Measurements from ENCODE around the gene CUTA.

The CUTA gene

GRCh38 chr6:33414592-33415271, 3.2 kb downstream of the CUTA start:
- H3K79me2 ChIP-seq (ENCODE audit: insufficient read depth, low read length): peaks cover 63% of the 10 kb centered on the region
- TF ChIP-seq EZH2 (IDR thresholded peaks at IDR 0.05; ENCODE audit: borderline replicate concordance, low read depth, low read length, severe bottlenecking) (no peak), CTCF (IDR thresholded peaks at IDR 0.05; ENCODE audit: borderline replicate concordance, extremely low read depth, low read length, poor library complexity, severe bottlenecking) (peak; percentile 56)
- no peaks in the 10 kb centered on the region for H3K27me3 ChIP-seq (ENCODE audit: insufficient read depth, low read length, poor library complexity)
- no peak overlapping the region for H2AFZ ChIP-seq (ENCODE audit: low read depth, low read length)
- no peak overlapping the region for H3K9ac ChIP-seq (ENCODE audit: low read depth, low read length)
- no peaks in the 10 kb centered on the region for H3K9me3 ChIP-seq (ENCODE audit: insufficient read depth, low read length, severe bottlenecking)
- ATAC-seq (ENCODE audit: insufficient read depth, low read depth) (no peak), DNase-seq (no peak)
- peaks cover 46% of the 10 kb centered on the region for H3K36me3 ChIP-seq (ENCODE audit: insufficient read depth, low read length)
- H3K4me3 ChIP-seq (ENCODE audit: low read depth in 1 of 2, low read length in 2 of 2): no peak overlapping the region
- no peak overlapping the region for H3K27ac ChIP-seq (ENCODE audit: low read length)
- peaks cover 74% of the 10 kb centered on the region for H3K4me1 ChIP-seq (ENCODE audit: insufficient read depth, low read length)
- H3K4me2 ChIP-seq (ENCODE audit: insufficient read depth, low read length): no peak overlapping the region
- H4K20me1 ChIP-seq (ENCODE audit: insufficient read depth, low read length): peaks cover 29% of the 10 kb centered on the region; the same call in 1 of the 2 replicates

GRCh38 chr6:33413241-33414120, 4.4 kb downstream of the CUTA start:
- H2AFZ ChIP-seq (ENCODE audit: low read depth, low read length): no peak overlapping the region
- peaks cover 57% of the 10 kb centered on the region for H3K79me2 ChIP-seq (ENCODE audit: insufficient read depth, low read length)
- no peak overlapping the region for H3K4me3 ChIP-seq (ENCODE audit: low read depth in 1 of 2, low read length in 2 of 2)
- peaks cover 46% of the 10 kb centered on the region for H3K36me3 ChIP-seq (ENCODE audit: insufficient read depth, low read length)
- DNase-seq: no peak
- TF ChIP-seq CTCF (IDR thresholded peaks at IDR 0.05; ENCODE audit: borderline replicate concordance, extremely low read depth, low read length, poor library complexity, severe bottlenecking) (no peak), EZH2 (IDR thresholded peaks at IDR 0.05; ENCODE audit: borderline replicate concordance, low read depth, low read length, severe bottlenecking) (no peak)
- H3K4me1 ChIP-seq (ENCODE audit: insufficient read depth, low read length): peaks cover 68% of the 10 kb centered on the region
- no peak overlapping the region for H3K9ac ChIP-seq (ENCODE audit: low read depth, low read length)
- no peaks in the 10 kb centered on the region for H3K27me3 ChIP-seq (ENCODE audit: insufficient read depth, low read length, poor library complexity)
- no peaks in the 10 kb centered on the region for H3K9me3 ChIP-seq (ENCODE audit: insufficient read depth, low read length, severe bottlenecking)
- ATAC-seq (ENCODE audit: insufficient read depth, low read depth): no peak
- H3K4me2 ChIP-seq (ENCODE audit: insufficient read depth, low read length): peak overlapping the region; percentile 70
- H3K27ac ChIP-seq (ENCODE audit: low read length): no peak overlapping the region
- peaks cover 29% of the 10 kb centered on the region; the same call in 1 of the 2 replicates for H4K20me1 ChIP-seq (ENCODE audit: insufficient read depth, low read length)

GRCh38 chr6:33412140-33413009, 5.5 kb downstream of the CUTA start:
- H3K4me3 ChIP-seq (ENCODE audit: low read depth in 1 of 2, low read length in 2 of 2): no peak overlapping the region
- H3K27ac ChIP-seq (ENCODE audit: low read length): no peak overlapping the region
- no peak for TF ChIP-seq CTCF (IDR thresholded peaks at IDR 0.05; ENCODE audit: borderline replicate concordance, extremely low read depth, low read length, poor library complexity, severe bottlenecking)
- no peak for TF ChIP-seq EZH2 (IDR thresholded peaks at IDR 0.05; ENCODE audit: borderline replicate concordance, low read depth, low read length, severe bottlenecking)
- no peak for ATAC-seq (ENCODE audit: insufficient read depth, low read depth)
- DNase-seq: no peak
- peaks cover 51% of the 10 kb centered on the region for H3K79me2 ChIP-seq (ENCODE audit: insufficient read depth, low read length)
- peak overlapping the region; percentile 83; the same call in 1 of the 2 replicates for H3K9ac ChIP-seq (ENCODE audit: low read depth, low read length)
- H3K4me1 ChIP-seq (ENCODE audit: insufficient read depth, low read length): peaks cover 65% of the 10 kb centered on the region
- H4K20me1 ChIP-seq (ENCODE audit: insufficient read depth, low read length): peaks cover 28% of the 10 kb centered on the region; the same call in 1 of the 2 replicates
- H3K27me3 ChIP-seq (ENCODE audit: insufficient read depth, low read length, poor library complexity): no peaks in the 10 kb centered on the region
- peak overlapping the region; percentile 70 for H3K4me2 ChIP-seq (ENCODE audit: insufficient read depth, low read length)
- H3K9me3 ChIP-seq (ENCODE audit: insufficient read depth, low read length, severe bottlenecking): no peaks in the 10 kb centered on the region
- peaks cover 56% of the 10 kb centered on the region for H3K36me3 ChIP-seq (ENCODE audit: insufficient read depth, low read length)
- no peak overlapping the region for H2AFZ ChIP-seq (ENCODE audit: low read depth, low read length)

Data from DND-41 (cell line).